HG02571 (cell line): ENCODE results near the gene PON2.
"Not testable (repeated sequence)": the region's sequence is repeated elsewhere in the genome, so short reads cannot be mapped to it uniquely, and the experiment has no call there.

Experiments
- ATAC-seq: cut with Tn5 transposase; IDR thresholded peaks from one replicate; pipeline ENCODE4 v1.9.1; 2021; ENCODE audit warnings: mild to moderate bottlenecking, moderate library complexity; ENCODE audit not compliant: unreplicated experiment

The PON2 gene

DNA sequence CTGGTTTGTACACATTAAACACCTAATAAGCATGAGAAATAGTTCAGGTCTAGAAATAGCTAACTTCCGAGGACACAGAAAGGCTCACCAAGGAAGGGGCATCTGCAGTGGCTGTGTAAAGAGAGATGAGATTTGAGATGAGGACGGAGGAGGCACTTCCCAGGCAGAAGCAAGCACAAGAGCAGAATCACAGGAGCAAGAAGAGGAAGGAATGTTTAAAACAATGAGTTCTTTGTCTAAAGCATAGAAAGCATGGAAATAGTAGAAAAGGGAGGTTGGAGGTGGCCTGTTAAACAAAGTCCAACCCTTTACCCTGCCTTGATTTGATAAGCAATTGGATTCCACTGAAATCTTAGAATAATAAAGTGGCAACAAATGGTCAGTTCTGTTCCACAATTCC lies 27.1 kb downstream of the PON2 start:
- ATAC-seq: no peak

DNA sequence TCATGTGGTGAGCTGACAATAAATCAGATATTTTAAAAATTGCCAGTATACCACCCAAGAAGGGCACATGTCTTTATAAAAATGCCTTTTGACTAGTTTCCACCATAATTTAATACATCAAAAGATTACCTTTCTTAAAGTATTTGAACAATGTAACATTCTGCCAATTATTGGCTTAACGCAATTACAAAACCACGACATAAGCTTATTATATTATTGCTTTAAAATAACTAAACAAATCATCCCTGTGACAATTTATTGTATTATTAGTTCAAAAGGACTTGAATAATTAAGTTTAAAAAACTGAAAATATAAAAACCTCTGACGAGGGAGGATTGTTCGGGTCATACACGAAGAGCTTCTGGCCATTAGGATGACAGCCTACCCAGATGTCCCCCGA lies 29.0 kb downstream of the PON2 start:
- ATAC-seq: no peak

DNA sequence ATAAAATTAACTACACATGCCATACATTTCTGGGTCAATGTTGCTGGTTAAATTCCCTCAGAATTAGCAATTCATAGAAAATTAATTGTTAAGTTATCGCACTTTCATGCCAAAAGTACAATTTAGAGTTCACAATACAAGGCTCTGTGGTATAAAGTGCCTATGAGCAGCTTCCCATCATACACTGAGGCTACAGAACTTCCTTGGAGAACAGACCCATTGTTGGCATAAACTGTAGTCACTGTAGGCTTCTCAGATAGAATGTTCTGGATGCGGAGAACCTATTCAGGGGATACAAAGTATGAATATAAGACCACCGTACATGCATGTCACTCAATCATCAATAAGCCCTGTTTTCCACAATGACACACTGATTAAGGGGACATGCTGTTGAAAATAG lies 29.6 kb downstream of the PON2 start:
- ATAC-seq: no peak

DNA sequence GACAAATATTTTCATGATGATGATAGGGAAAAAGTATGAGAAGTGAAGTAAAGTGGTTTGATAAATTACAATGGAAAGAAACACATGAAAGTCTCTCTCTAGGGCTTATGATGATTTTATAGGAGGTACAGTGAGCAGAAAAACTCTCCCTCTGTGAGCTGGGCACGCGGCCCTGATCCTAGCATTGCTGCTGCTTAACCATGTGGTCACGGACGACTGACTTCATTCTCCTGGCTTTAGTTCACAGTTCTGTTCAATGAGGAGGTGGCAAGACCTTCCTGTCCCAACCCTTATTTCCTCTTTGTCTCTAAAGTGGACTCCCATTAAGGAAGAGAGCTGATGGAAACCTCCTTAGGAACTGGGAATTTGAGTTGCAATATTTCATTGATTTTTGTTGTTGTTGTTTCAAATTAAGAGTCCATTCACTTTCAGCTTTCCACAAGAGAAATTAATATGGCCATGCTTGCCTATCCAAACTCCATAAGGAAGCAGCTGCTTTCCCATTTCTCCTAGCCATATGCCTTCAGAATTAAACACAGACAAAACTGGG lies 30.4 kb downstream of the PON2 start:
- no peak for ATAC-seq

DNA sequence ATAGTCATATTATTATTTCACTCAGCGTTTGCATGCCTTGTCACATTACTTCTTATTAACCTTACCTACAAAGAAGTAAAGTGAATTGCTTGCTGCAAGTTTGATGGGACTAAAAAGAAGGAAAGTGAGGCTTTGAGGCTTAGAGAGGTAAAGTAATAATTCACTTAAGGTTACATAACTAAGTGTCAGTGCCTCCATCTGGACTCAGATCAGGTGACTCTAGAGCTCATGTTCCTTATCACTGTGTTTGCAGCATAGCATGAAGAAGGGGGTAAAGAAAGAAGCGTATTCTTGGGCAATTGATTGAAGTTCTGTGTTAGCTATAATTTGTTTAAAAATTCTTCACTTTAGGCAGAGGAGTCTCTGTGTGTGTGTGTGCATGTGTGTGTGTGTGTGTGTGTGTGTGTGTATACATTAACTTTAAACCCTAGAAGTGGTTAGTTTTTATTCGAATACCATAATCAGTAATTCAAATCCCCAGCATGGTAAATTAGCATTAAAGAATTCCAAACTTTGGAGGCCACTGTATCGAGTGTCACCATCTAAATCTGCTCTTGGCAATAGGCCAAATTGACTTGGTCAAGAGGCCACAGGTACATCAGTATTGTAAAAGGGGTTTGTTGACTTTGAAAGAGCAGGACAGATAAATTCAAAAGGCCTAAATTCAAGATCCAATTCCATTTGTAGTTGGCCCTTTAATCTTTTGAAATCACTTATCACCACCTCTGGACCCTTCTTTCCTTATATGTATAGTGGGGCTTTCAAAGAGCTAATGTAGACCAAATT lies 36.5 kb downstream of the PON2 start:
- ATAC-seq: no peak

DNA sequence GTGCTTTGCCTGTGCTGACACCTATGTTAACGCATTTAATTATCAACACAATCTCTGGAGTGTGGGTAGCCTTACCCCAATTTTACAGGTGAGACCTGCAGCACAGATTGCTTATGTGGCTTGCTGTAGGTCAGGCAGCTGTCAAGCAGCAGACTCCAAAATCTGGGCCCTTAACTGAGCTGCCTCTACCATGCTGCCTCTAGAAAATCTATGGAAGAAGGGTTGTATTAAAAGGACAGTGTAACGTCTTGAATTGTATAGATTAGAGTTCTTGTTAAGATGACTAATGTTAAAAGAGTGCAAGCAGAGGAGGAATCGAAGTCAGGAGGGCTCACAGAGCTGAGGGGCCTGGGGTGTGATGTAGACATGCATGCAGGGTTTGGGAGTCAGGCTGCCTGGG lies 37.4 kb downstream of the PON2 start:
- ATAC-seq: no peak

DNA sequence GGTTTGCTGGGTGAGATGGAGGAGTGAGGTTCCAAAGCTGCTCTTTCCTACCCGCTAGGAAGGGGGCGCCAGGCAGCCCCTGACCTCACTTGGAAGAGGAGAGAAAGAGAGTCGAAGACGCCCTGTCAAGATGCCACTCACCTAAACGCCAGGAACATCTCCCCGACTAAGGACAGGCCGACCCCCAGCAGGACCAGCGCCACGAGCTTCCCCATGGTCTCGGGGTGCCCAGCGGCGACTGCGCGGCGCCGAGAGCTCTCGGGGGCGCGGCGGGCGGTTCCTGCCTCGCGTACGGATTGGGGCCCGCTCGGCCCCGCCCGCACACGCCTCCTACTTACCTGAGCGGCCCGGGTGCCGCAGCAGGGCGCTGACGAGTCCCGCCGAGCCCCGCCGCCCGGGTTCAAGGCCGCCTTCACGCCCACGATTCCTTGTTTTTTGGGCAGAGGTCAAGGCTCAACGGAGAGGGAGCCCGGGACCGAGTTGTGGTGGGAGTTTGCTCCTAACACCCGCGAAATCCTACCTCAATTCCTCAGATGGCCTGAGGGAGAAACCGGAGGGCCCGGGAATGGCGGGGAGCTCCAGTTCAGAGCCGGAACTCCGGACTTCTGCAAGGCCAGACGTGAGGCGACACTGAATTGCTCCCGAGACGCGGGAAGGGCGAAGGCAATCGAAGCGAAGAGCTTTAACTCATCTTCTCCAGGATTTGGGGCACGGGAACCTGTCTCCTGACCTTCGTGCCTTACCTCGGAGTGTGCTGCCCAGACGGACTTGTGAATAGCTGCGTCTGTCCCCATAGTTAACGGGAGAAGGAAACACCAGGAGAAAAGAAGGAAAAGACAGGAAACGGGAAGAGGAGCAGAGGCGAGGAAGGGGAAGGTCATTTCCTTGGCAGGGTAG lies 38.4 kb downstream of the PON2 start, which contains the start of gene PON3:
Gene PON3, minus strand, starts transcription at position 240 of the 897 bp plus-strand sequence. Its CDS starts 25 bp downstream, at position 215.
- ATAC-seq: no peak

DNA sequence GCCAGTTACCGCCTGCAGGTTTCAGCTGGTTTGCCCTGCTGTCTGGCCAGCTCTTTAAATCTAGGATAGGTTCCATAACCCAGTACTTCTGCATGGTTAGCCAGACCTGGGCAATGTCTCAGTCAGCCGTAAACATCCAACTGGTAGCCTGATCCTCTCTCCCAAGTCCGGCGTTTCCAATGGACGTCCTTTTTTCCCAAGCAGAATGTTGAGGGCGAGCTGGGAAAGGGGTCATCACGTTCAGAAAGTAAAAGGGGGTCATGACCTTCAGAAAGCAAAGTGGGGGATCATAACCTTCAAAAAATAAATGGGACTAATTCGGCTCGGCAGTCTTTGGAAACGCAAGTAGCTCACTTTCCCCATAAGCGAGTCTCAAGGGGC lies 39.1 kb downstream of the PON2 start:
- no peak for ATAC-seq

DNA sequence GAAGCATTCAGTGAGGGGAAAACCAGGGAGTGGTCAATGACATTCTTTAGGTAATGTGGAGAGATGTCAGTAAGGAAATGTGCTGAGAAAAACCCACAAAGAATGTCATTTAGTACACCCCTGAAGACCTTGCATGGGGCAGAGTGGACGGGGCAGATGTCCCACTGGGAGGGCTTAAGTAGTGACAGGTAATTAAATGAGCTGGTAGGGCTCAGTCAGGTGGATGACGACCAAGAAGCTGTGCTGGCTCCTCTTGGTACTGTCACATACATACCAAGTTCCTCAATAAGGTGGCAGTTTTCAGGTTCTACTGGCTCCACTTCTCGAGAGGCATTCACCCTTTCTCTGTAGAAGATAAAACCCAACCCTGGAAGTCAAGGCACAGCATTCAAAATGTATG lies 40.5 kb downstream of the PON2 start:
- no peak for ATAC-seq

DNA sequence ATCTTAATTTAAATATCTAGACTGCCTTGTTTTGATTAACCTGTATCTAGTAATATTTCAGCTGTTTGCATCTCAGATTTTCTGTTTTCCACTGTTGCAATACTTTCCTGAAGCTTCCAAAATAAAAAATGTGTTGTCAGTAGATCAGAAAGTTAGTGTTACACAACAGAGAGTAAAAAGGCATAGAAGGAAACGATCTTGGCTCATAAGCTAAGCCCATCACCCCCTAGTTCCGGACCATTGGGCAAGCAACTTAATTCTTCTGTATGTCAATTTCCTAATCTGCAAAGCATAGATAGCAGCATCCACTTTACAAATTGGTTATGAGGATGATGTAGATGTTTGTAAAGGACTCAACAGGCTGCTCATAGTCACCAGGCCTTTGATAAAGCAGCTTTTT lies 43.1 kb downstream of the PON2 start:
- no peak for ATAC-seq

DNA sequence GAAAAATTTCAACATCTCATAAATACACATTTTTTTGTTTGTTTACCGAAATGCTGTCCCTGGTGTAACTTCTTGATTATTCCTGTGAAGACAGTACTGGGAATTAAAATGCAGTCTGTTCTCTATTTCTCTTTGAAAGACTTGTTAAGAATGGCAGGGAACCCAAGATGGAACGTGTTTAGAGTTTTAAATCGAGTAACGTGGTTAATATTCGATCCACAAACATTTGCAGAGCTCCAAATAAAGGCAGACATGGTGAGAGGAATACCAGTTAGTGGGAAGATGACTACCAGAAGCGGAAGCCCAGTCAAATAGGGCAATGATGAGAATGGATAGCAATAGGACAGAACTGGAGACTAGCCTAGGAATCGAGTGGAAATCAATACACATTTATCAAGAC lies 45.3 kb downstream of the PON2 start:
- no peak for ATAC-seq

DNA sequence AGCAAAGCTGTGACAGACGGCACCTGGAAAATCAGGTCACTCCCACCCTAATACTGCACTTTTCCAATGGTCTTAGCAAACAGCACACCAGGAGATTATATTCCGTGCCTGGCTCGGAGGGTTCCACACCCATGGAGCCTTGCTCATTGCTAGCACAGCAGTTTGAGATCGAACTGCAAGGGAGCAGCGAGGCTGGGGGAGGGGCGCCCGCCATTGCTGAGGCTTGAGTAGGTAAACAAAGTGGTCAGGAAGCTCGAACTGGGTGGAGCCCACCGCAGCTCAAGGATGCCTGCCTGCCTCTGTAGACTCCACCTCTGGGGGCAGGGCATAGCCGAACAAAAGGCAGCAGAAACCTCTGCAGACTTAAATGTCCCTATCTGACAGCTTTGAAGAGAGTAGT lies 55.4 kb downstream of the PON2 start:
- not testable (repeated sequence) for ATAC-seq

DNA sequence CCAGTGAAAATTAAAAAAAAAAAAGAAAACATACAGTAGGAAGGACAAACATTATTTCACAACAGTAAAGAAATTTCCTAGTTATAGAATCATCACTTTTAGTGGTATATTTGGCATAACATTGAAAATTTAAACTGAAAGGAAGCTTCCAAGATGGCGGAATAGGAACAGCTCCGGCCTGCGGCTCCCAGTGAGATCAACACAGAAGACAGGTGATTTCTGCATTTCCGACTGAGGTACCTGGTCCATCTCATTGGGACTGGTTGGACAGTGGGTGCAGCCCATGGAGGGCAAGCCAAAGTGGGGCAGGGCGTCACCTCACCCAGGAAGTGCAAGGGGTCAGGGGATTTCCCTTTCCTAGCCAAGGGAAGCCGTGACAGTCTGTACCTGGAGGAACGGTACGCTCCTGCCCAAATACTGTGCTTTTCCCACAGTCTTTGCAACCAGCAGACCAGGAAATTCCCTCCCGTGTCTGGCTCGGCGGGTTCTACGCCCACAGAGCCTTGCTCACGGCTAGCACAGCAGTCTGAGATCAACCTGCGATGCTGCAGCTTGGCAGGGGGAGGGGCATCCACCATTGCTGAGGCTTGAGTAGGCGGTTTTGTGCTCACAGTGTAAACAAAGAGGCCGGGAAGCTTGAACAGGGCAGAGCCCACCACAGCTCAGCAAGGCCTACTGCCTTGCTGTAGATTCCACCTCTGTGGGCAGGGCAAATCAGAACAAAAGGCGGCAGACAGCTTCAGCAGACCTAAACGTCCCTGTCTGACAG lies 58.0 kb downstream of the PON2 start:
- ATAC-seq: no peak

DNA sequence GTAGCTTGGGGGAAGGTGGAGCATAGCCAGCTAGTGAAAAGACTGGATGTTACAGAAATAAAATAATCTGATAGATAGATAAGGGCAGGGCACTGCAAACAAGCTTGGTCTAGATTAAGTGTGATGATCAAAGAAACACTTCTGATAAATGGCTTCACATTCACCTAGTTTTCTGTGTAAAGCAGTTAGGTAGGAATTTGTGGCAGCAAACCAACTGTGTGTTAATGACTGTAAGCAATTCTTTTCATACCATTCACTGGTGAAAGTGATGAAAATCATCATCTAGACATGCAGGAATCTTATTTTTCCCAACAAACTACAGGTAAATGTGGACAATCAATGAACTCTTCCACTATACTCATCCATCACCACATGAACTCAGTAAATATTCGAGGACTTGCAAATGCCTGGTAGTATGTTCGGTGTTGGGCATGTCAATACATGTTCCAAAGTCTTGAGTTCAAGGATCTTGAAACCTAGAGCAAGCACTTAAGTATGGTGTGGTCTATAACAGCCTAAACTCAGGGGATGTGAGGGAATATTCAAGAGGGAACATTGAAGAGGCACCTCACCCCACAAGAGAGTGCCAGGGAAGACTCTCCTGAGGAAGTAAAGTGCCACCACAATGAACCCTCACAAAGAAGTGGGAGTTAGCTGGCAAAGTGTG lies 59.1 kb downstream of the PON2 start:
- ATAC-seq: no peak

DNA sequence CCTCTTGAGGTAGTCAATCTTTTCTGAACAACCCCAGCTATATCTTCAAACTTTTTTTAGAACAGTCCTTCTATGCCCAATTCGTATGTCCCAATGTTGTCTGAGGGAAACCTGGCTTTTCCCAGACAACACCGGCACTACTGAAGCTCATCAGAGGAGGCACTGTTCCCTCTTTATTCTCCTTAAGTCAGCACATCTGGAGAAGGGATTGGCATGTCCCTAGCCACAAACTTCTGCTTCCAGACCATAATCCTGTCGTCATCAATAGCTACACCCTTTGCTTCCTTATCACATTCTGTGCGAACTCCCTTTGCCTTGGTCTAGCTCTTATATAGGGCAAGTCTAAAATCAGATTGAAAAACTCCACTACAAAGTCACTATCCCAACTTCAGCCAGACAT lies 61.5 kb downstream of the PON2 start:
- no peak for ATAC-seq

DNA sequence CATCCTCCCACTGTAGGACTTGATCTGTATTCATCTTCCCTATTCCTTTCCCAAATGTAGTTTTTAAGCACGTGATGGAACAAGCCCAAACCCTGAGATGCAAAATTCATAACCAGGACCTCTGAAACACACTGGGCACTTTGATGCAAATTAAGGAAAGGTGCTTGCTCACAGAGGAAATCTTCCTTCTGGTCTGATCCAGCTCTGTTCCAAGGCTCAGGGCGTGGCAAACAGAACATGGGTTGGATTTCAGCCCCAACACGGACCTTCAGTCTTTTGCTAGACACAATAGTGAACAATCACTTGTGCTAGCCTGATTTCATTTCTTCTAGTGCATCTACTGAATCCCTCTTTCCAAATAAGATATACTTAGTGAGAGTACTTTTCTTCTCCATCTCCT lies 66.6 kb downstream of the PON2 start:
- ATAC-seq: no peak

DNA sequence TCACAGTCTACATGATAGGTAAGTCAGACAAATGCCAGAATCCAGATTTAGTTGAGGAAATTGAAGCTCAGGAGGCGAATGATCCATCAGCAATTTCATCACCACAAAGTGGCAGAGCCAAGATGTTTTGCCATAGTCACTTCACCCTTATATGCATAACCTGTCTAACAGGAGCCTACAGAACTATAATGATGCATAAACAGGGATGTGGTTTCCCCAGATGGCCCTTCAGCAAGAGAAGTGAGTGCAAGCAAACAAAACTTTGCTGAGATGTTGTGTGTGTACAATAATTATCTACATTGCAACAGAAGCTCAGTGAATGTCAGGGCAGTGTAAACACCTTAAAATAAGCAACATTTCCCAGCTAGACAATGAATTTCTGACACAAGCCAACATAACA lies 67.2 kb downstream of the PON2 start:
- ATAC-seq: no peak

DNA sequence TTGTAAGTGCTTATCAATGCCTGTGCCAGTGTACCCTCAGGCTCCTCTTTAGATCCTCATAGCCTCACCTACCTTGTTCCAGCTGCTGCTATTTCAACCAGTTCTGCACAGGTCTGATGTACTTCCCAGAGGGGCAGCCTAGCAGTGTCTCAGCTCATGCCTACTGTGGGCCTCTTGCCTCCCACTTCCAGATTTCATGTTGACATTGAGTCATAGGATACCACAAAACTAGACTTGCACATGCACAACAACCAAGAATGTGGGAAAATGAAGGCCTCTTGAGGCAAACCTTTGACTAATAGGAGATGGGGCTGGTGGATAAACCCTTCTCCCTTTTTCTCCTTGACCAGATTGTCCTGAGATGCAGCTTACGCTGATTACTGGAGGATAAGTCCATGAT lies 69.7 kb downstream of the PON2 start:
- no peak for ATAC-seq

DNA sequence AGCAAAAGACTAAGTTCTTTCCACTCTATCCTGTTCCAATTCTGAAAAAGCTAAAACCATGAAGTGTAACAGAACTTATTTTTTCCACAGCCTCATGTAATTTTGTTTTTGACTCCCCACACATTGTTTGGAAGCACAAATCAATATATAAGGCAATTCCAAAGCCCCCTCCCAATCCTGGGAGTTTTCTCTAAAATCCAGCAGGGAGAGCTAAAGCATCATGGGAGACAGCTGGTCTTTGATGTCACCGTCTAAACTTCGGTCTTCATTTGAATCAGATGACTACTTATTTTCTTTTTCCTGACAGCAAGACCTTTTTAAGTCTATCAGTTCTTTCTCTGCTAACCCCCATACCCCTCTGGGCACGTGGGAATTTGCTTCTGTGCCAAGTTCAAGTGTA lies 77.2 kb downstream of the PON2 start:
- ATAC-seq: no peak
